Liver (tissue), 3 donors: Measurements from ENCODE around the gene VMAC.

Source experiments
- FOXA2 ChIP-seq: IDR thresholded peaks from 2 replicates; pipeline ENCODE4 v1.6.1; 2016; ENCODE audit warnings: antibody characterized with exemption
- GABPA ChIP-seq, 2 donors: IDR thresholded peaks in 1 of 2; conservative IDR thresholded peaks in 1 of 2; 2 replicates each; pipeline ENCODE4 v1.6.1; 2016; ENCODE audit warnings: antibody characterized with exemption in 2 of 2, mild to moderate bottlenecking in 1 of 2, moderate library complexity in 1 of 2
- HNF4A ChIP-seq, 2 donors: conservative IDR thresholded peaks; 2 replicates each; pipeline ENCODE4 v1.6.1; 2016; ENCODE audit warnings: antibody characterized with exemption in 2 of 2, mild to moderate bottlenecking in 2 of 2
- HNF4G ChIP-seq: IDR thresholded peaks from 2 replicates; pipeline ENCODE4 v1.6.1; 2016; ENCODE audit warnings: antibody characterized with exemption
- JUND ChIP-seq, 2 donors: IDR thresholded peaks; 2 replicates each; pipeline ENCODE4 v1.6.1; 2016; ENCODE audit warnings: antibody characterized with exemption in 2 of 2
- RAD21 ChIP-seq, 2 donors: IDR thresholded peaks; 2 replicates each; pipeline ENCODE4 v1.6.1; 2016; ENCODE audit warnings: antibody characterized with exemption in 2 of 2, mild to moderate bottlenecking in 2 of 2
- SP1 ChIP-seq: IDR thresholded peaks from 2 replicates; pipeline ENCODE4 v1.6.1; 2018; ENCODE audit warnings: antibody characterized with exemption, mild to moderate bottlenecking
- TAF1 ChIP-seq: conservative IDR thresholded peaks from 2 replicates; pipeline ENCODE4 v1.6.1; 2016; ENCODE audit warnings: antibody characterized with exemption, mild to moderate bottlenecking
- YY1 ChIP-seq: IDR thresholded peaks from 2 replicates; pipeline ENCODE4 v1.6.1; 2016; ENCODE audit warnings: antibody characterized with exemption, mild to moderate bottlenecking
- TF ChIP-seq, protein P1 (sequence below): fragments of 150-350 bp; IDR thresholded peaks from 2 replicates; pipeline ENCODE4 v1.5.1; 2017; ENCODE audit warnings: improper control_type of control experiment, low read depth, low read length; ENCODE audit not compliant: missing input control
- TF ChIP-seq, protein P2 (sequence below): IDR thresholded peaks from 2 replicates; pipeline ENCODE4 v1.6.1; 2016; ENCODE audit warnings: antibody characterized with exemption
- TF ChIP-seq, protein P3 (sequence below): IDR thresholded peaks from 2 replicates; pipeline ENCODE4 v1.6.1; 2016; ENCODE audit warnings: antibody characterized with exemption, mild to moderate bottlenecking
- TF ChIP-seq, protein P4 (sequence below): IDR thresholded peaks from 2 replicates; pipeline ENCODE4 v1.6.1; 2016; ENCODE audit warnings: antibody characterized with exemption
- TF ChIP-seq, protein P5 (sequence below): IDR thresholded peaks from 2 replicates; pipeline ENCODE4 v1.6.1; 2016; ENCODE audit warnings: antibody characterized with exemption
- donor health status: healthy.
- donor health status: healthy.

DNA sequence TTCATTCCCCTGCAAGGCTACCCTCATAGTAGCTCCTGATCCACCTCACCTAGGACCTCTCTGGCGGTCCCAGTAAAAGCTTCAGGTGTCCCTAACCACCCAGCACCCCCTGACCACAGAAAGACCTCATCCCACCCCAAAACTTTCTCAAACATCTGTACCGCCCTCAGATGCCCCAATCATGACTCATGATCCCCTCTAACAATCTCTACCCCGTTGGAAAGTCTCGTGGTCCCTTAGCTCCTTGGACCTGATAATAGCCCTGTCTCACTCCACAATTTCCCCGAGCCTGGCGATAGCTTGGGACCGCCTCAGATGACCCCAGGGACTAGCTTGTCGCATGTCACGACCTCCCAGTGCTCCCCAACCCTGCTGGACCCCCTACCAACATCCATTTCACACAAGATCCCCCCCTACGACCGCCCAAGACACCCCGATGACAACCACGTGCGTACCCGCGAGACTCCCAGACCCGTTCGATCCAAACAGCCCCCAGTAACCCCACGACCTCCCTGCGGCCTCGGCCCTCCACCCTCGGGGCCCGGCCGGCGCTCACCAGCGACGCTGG lies 1.5 kb upstream of the VMAC start:
- TF ChIP-seq RAD21 (IDR thresholded peaks at IDR 0.05) (no peak), SP1 (no peak), YY1 (no peak), HNF4G (no peak), TAF1 (no peak), HNF4A (conservative IDR thresholded peaks at IDR 0.05) (no peak), JUND (IDR thresholded peaks at IDR 0.05) (no peak), FOXA2 (no peak), GABPA (IDR thresholded peaks at IDR 0.05 in 1 of 2, conservative IDR thresholded peaks at IDR 0.05 in 1 of 2) (no peak)
- TF ChIP-seq, protein P1, sequence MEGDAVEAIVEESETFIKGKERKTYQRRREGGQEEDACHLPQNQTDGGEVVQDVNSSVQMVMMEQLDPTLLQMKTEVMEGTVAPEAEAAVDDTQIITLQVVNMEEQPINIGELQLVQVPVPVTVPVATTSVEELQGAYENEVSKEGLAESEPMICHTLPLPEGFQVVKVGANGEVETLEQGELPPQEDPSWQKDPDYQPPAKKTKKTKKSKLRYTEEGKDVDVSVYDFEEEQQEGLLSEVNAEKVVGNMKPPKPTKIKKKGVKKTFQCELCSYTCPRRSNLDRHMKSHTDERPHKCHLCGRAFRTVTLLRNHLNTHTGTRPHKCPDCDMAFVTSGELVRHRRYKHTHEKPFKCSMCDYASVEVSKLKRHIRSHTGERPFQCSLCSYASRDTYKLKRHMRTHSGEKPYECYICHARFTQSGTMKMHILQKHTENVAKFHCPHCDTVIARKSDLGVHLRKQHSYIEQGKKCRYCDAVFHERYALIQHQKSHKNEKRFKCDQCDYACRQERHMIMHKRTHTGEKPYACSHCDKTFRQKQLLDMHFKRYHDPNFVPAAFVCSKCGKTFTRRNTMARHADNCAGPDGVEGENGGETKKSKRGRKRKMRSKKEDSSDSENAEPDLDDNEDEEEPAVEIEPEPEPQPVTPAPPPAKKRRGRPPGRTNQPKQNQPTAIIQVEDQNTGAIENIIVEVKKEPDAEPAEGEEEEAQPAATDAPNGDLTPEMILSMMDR, result no peak
- TF ChIP-seq, protein P2, sequence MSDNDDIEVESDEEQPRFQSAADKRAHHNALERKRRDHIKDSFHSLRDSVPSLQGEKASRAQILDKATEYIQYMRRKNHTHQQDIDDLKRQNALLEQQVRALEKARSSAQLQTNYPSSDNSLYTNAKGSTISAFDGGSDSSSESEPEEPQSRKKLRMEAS, result no peak
- TF ChIP-seq, protein P3, sequence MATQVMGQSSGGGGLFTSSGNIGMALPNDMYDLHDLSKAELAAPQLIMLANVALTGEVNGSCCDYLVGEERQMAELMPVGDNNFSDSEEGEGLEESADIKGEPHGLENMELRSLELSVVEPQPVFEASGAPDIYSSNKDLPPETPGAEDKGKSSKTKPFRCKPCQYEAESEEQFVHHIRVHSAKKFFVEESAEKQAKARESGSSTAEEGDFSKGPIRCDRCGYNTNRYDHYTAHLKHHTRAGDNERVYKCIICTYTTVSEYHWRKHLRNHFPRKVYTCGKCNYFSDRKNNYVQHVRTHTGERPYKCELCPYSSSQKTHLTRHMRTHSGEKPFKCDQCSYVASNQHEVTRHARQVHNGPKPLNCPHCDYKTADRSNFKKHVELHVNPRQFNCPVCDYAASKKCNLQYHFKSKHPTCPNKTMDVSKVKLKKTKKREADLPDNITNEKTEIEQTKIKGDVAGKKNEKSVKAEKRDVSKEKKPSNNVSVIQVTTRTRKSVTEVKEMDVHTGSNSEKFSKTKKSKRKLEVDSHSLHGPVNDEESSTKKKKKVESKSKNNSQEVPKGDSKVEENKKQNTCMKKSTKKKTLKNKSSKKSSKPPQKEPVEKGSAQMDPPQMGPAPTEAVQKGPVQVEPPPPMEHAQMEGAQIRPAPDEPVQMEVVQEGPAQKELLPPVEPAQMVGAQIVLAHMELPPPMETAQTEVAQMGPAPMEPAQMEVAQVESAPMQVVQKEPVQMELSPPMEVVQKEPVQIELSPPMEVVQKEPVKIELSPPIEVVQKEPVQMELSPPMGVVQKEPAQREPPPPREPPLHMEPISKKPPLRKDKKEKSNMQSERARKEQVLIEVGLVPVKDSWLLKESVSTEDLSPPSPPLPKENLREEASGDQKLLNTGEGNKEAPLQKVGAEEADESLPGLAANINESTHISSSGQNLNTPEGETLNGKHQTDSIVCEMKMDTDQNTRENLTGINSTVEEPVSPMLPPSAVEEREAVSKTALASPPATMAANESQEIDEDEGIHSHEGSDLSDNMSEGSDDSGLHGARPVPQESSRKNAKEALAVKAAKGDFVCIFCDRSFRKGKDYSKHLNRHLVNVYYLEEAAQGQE, result no peak
- TF ChIP-seq, protein P4, sequence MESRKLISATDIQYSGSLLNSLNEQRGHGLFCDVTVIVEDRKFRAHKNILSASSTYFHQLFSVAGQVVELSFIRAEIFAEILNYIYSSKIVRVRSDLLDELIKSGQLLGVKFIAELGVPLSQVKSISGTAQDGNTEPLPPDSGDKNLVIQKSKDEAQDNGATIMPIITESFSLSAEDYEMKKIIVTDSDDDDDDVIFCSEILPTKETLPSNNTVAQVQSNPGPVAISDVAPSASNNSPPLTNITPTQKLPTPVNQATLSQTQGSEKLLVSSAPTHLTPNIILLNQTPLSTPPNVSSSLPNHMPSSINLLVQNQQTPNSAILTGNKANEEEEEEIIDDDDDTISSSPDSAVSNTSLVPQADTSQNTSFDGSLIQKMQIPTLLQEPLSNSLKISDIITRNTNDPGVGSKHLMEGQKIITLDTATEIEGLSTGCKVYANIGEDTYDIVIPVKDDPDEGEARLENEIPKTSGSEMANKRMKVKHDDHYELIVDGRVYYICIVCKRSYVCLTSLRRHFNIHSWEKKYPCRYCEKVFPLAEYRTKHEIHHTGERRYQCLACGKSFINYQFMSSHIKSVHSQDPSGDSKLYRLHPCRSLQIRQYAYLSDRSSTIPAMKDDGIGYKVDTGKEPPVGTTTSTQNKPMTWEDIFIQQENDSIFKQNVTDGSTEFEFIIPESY, result peak; percentile 28
- TF ChIP-seq, protein P5, sequence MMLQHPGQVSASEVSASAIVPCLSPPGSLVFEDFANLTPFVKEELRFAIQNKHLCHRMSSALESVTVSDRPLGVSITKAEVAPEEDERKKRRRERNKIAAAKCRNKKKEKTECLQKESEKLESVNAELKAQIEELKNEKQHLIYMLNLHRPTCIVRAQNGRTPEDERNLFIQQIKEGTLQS, result no peak
